GM21723 (cell line): Measurements from ENCODE around the gene TTC7B.

ENCODE experiments used
- ATAC-seq: cut with Tn5 transposase; IDR thresholded peaks from one replicate; pipeline ENCODE4 v1.9.1; 2021; ENCODE audit warnings: mild to moderate bottlenecking, moderate library complexity; ENCODE audit not compliant: unreplicated experiment

TTC7B gene

DNA sequence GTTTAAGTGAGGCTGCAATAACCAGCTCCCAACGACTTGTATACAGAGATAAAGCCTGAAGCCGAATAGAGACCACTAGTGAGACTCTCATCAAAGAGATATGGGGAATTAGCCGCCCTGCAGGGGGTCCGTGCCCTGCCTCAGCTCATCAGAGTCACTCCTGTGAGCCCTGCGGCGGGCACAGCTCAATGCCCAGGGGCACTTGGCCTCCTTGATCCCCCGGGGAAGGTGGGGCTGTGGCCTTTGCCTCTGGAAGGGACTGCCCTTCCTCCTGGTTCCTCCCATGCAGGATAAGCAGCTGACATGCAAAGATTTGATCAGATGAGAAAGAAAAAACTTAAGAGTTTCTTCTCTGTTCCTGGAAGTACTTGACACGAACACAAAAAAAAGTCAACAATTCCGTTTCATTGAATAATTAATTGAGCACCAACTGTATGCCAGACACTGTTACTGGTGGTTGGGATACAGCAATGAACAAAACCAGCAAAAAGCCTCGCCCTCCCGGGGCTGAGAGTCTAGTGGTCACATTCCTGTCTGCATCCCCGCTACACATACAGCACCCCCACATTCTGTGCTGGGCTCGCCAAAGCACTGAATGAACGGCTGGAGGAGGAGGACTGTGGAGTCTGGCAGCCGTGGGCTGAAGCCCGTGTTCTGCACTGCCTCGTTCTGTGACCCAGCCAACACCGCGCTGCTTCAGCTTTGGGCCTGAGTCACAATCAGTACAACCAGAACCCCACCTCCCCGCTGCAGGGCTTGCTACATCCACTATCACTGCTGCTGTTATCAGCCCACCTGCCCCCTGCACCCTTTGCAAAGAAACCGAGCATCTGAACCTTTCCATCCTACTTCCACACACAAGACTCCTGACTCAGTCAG is 10.3 kb downstream of the TTC7B start:
- ATAC-seq, result no peak

GRCh38 chr14:90805084-90805391 is 11.2 kb downstream of the TTC7B start:
- no peak for ATAC-seq

DNA sequence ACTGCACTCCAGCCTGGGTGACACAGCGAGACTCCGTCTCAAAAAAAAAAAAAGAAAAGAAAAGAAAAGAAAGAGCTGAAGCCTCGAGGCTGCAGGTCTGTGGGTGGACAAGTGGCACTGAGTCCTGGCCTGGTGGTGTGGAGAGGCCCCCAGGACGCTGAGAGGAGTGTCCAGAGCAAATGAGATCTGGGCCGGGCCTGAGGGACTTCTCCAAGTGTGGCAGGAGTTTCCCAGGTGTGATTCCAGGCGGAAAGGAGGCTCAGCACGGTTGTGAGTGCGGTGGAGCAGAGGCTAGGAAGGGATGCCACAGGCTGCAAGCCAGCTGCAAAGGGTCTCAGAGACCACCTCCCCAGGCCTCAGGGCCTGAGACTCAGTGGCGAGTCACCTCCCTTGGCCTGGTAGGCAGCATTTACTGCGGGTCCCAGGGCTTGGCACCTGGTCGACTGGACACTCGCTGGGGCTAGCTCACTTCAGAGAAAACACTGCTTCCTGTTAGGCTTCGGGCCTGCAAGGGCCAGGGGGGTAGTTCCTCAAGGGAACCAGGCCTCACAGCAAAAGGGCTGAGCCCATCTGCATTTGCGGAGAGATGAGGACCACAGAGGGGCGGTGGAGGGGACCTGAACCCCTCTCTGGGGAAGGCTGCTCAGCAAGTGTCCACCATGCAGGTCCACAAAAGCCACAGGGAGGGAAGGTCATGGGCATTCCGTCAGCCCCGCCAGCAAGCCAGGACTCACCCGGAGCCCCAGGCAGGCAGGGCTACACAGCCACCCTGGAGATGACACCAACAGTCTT is 11.7 kb downstream of the TTC7B start:
- no peak for ATAC-seq

GRCh38 chr14:90803249-90803648 is 13.0 kb downstream of the TTC7B start:
- ATAC-seq, result no peak

GRCh38 chr14:90799420-90799819 is 16.8 kb downstream of the TTC7B start:
- ATAC-seq, result no peak

GRCh38 chr14:90797919-90798318 is 18.3 kb downstream of the TTC7B start:
- no peak for ATAC-seq

DNA sequence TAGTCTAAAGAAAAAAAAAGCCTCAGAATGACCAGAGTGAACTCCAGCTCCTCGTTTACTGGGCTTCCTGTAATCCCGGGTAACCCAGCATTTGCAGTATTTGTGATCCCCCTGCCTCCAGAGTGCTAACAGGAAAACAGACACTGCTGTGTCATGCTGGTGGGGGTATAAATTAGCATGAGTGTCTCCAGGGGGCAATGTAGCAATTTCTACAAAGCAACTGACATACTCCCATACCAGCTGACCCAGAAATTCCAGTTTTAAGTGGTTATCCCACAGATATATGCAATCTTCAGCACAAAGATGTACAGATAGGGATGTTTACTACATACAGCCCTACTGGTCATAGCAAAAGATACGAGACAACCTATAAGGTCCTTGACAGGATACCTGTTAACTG is 18.8 kb downstream of the TTC7B start:
- ATAC-seq, result no peak

DNA sequence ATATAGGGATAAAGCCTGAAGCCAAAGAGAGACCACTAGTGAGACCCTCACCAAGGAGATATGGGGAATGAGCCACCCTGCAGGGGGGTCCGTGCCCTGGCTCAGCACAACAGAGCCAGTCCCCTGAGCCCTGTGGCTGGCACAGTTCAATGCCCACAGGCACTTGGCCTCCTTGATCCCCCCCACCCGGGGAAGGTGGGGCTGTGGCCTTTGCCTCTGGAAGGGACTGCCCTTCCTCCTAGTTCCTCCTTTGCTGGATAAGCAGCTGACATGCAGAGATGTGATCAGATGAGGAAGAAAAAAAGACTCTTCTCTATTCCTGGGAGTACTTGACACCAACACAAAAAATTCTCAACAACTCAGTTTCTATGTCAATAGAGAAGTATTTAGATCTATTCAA is 19.9 kb downstream of the TTC7B start:
- no peak for ATAC-seq

- ATAC-seq, result no peak
Measured at GRCh38 chr14:90795744-90796143, 20.5 kb downstream of the TTC7B start.

DNA sequence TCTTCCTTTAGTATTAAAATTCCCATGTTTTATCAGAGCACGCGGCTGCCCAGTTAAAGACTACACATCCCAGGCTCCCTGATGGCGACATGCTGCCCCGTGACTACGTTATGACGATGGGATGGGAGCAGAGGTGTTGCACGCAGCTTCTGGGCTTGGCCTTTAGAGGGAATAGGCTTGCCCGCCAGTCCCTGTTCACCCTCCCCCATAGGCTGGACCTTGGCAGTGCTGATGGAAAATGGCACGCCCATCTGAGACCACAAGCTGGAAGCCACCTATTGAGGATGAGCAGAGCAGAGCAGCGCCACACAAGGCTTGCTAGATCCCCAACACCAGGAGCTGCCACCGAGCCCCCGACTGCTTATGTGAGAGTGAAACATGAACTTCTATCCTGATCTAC is 24.7 kb downstream of the TTC7B start:
- ATAC-seq, result no peak

DNA sequence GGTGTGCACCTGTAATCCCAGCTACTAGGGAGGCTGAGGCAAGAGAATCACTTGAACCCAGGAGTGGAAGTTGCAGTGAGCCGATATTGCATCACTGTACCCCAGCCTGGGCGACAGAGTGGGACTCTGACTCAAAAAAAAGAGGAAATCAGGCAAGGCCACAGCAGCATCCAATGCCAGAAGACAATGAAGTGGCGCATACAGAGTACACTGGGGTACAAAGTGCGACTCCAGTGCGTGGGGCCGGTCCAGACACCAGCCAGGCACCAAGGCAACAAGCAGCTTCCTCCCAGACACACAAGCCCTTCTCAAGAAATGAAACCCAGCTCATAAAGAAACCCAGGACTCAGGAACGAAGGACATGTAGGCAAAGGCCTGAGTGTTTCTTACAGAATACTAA is 28.2 kb downstream of the TTC7B start:
- ATAC-seq, result no peak

- ATAC-seq, result no peak
Measured at GRCh38 chr14:90785876-90786450, 30.3 kb downstream of the TTC7B start.

DNA sequence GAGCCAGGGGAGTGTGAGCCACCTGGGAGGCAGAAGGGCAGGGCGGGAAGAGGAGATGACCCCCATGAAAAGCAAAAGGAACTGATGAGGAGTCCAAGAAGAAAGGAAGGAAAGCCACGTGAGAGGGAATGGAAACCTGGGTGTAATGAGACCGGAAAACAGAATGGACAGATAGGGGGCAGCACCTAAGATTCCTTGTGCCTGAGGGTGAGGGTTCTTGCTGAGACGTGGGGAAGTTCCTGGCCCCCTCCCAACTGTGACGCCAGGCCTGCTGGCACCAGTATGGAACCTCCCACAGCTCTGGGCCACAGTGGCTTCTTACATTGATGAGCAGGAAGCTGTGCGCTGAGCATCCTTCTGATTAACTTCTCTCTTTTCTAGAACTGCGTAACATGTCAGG is 30.8 kb downstream of the TTC7B start:
- no peak for ATAC-seq

- ATAC-seq, result no peak
Measured at GRCh38 chr14:90784621-90785270, 31.5 kb downstream of the TTC7B start.

DNA sequence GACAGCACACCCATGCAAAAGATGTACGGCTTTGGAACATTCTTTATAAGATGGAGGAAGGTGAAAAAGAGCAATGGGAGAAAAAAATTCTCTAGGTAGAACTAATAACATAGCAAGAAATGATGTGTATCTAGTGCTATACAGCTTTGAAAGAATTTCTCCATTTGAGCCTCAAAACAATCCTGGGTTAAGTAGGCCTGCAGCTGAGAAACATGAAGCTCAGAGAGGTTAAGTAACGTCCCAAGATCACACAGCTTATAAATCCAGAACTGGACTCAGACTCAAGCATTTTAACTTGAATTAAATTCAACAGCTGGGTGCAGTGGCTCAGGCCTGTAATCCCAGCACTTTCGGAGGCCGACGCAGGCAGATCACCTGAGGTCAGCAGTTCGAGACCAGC is 32.9 kb downstream of the TTC7B start:
- no peak for ATAC-seq

GRCh38 chr14:90782892-90783291 is 33.3 kb downstream of the TTC7B start:
- ATAC-seq, result no peak

GRCh38 chr14:90781876-90782275 is 34.4 kb downstream of the TTC7B start:
- ATAC-seq, result no peak

DNA sequence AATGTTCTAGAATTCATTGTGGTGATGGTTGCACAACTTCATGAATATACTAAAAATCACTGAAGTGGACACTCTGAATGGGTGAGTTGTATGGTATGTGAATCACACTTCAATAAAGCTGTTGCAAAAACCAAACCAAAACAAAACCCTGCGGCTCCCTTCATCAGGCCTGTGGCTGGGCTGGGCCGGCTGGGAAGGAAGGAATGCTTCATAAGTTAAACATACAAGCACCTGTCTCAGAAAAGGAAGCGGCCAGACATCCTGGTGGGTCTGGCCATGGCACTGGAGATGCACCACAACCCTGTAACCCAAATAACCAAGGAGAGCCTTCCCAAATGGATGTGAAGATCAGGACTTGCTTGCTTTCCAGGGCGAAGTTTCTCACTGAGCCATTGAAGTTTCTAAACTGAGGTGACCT is 34.9 kb downstream of the TTC7B start:
- ATAC-seq, result no peak

DNA sequence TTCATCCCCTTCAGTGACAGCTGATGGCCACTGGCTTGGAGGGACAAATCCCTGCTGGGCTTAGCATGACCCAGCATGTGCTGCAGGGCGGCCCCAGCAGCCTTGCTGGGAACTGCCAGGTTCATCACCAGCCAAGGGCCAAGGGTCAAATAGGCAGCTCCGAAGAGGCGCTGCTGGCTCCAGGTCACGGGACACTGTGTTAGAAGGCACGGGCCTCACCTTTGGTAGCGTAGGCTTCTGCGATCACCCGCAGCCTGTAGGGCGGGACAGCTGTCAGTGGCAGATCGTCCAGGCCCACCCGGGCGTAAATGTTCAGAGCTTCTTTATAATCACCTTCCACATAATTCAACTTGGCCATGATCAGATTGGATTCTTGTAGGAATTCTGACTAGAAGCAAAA is 35.7 kb downstream of the TTC7B start:
- no peak for ATAC-seq

DNA sequence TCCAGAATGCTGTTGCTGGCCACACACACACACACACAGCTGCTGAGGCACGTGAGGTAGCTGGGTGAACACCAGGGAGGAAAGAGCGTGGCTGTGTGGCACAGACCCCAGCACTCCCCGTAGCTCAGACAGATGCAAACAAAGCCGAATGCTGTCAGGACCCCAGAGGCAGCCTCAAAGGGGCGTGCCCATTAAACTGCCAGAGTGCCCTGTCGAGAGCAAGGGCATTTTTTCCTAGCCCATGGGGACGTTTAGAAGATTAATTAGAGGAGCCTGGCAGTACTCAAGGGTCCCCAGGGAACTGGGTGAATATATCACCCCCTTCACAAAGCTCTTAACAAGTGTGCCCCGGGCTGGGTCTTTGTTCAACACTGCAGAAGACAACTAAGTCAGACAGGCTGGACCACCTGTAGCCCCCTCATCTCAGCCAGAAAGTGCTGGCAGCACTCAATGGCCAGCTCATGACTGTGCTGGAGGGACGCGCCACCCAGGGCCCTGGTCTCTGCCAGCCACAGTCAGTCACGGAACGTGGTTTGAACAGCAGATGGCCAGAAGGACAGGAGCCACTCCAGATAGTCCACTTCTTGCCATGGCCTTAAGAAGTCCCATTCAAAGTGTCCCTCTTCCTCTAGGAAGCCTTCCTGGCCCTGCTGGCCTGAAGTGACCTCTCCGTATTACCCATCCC is 37.5 kb downstream of the TTC7B start:
- no peak for ATAC-seq
